H1 (cell line): ENCODE results near the gene ADGB. TPM values are rescaled to one million over a fixed set of nuclear protein-coding genes. Genes with fewer than 3 reads are reported as not detected.

Experiments
- CTCF ChIA-PET: fragments of 300-600 bp; sonication (Branson Sonifier 250); formaldehyde crosslinking; loops from one replicate; lab custom pipeline; 2021; ENCODE audit not compliant: partially characterized antibody; lab: Charles Lee
- POLR2A ChIA-PET: fragments of 300-600 bp; sonication (Branson Sonifier 250); formaldehyde crosslinking; loops from one replicate; lab custom pipeline; 2021; ENCODE audit warnings: inconsistent platforms; ENCODE audit not compliant: partially characterized antibody; lab: Charles Lee
- DNase-seq, 2 experiments: peaks; one replicate each; pipeline versions ENCODE4 v3.0.0 to v3.0.0-alpha.2; 2010 to 2022; ENCODE audit warnings: low spot score in 2 of 2, low read depth in 1 of 2, mixed read lengths in 1 of 2
- FAIRE-seq: peaks from 2 replicates; lab custom pipeline; 2011; peaks lifted over from hg19 to GRCh38; lab: Jason Lieb, UNC
- H2AFZ ChIP-seq: 2 replicates; pipeline ENCODE4 v1.8.1; 2012; ENCODE audit warnings: low read length, inconsistent platforms
- H2AK5ac ChIP-seq: 2 replicates; pipeline ENCODE4 v1.6.1; 2013; ENCODE audit warnings: low read depth, low read length
- H2BK120ac ChIP-seq: replicated peaks from 2 replicates; pipeline ENCODE3; 2013; ENCODE audit warnings: low read depth, low read length, inconsistent platforms
- H2BK12ac ChIP-seq: 2 replicates; pipeline ENCODE4 v1.6.1; 2013; ENCODE audit warnings: low read depth, low read length
- H2BK15ac ChIP-seq: 2 replicates; pipeline ENCODE4 v1.6.1; 2013; ENCODE audit warnings: low read length
- H2BK20ac ChIP-seq: 2 replicates; pipeline ENCODE4 v1.6.1; 2013; ENCODE audit warnings: low read length
- H2BK5ac ChIP-seq: 2 replicates; pipeline ENCODE4 v1.6.1; 2013; ENCODE audit warnings: low read depth, low read length
- H3K14ac ChIP-seq: 2 replicates; pipeline ENCODE4 v1.6.1; 2013; ENCODE audit warnings: inconsistent platforms; ENCODE audit not compliant: insufficient read length
- H3K18ac ChIP-seq: 2 replicates; pipeline ENCODE4 v1.6.1; 2013; ENCODE audit warnings: low read length; ENCODE audit errors: extremely low read depth
- H3K23ac ChIP-seq: 2 replicates; pipeline ENCODE4 v1.6.1; 2013; ENCODE audit warnings: inconsistent platforms; ENCODE audit not compliant: insufficient read length
- H3K23me2 ChIP-seq: 2 replicates; pipeline ENCODE4 v1.6.1; 2013; ENCODE audit warnings: low read depth, low read length
- H3K27ac ChIP-seq: 2 replicates; pipeline ENCODE4 v1.6.1; 2011; ENCODE audit warnings: low read depth, low read length, inconsistent platforms
- H3K27me3 ChIP-seq, 4 experiments: replicated peaks in 1 of 4; 1 replicate in 1 of 4; 2 replicates in 3 of 4; pipeline versions ENCODE4 v1.6.1 to v1.8.1; 2011 to 2013; ENCODE audit warnings: low read length in 3 of 4, mild to moderate bottlenecking in 3 of 4, inconsistent platforms in 2 of 4, mixed read lengths in 2 of 4, moderate library complexity in 1 of 4; ENCODE audit not compliant: control insufficient read depth in 3 of 4, insufficient read depth in 3 of 4; ENCODE audit errors: extremely low read depth in 1 of 4
- H3K36me3 ChIP-seq, 4 experiments: 2 replicates each; pipeline versions ENCODE4 v1.6.1 to v1.8.1; 2011 to 2013; ENCODE audit warnings: mild to moderate bottlenecking in 4 of 4, low read length in 3 of 4, moderate library complexity in 2 of 4, control low read depth in 1 of 4, inconsistent platforms in 1 of 4; ENCODE audit not compliant: insufficient read depth in 4 of 4, control insufficient read depth in 2 of 4
- H3K4ac ChIP-seq: replicated peaks from 2 replicates; pipeline ENCODE3; 2013; ENCODE audit warnings: low read length, low read depth, mixed read lengths, inconsistent platforms; ENCODE audit not compliant: insufficient read length
- H3K4me1 ChIP-seq, 4 experiments: replicated peaks in 1 of 4; 1 replicate in 1 of 4; 2 replicates in 3 of 4; pipeline versions ENCODE4 v1.6.1 to v1.8.1; 2011 to 2013; ENCODE audit warnings: low read length in 3 of 4, inconsistent platforms in 2 of 4, mixed read lengths in 1 of 4; ENCODE audit not compliant: insufficient read depth in 4 of 4, control insufficient read depth in 3 of 4
- H3K4me2 ChIP-seq, 2 experiments: 2 replicates each; pipeline versions ENCODE4 v1.6.1 to v1.8.1; 2011 to 2013; ENCODE audit warnings: low read depth in 2 of 2, low read length in 2 of 2, control low read depth in 1 of 2, inconsistent platforms in 1 of 2, mild to moderate bottlenecking in 1 of 2; ENCODE audit not compliant: insufficient read depth in 1 of 2
- H3K4me3 ChIP-seq, 4 experiments: fragments of 200-600, 300-600 bp in 1 of 4; sonication (generic), shearing (Covaris generic), sonication (Bioruptor Twin) in 1 of 4; 2 replicates each; pipeline versions ENCODE4 v1.5.1 to v1.8.1; 2011 to 2016; ENCODE audit warnings: low read length in 4 of 4, low read depth in 3 of 4, control low read depth in 2 of 4, inconsistent platforms in 2 of 4, mild to moderate bottlenecking in 2 of 4, mixed read lengths in 1 of 4, moderate library complexity in 1 of 4; ENCODE audit not compliant: insufficient read depth in 2 of 4; ENCODE audit errors: extremely low read depth in 1 of 4
- H3K56ac ChIP-seq: replicated peaks from 2 replicates; pipeline ENCODE3; 2013; ENCODE audit warnings: low read depth, mild to moderate bottlenecking, mixed read lengths, low read length, inconsistent platforms; ENCODE audit not compliant: insufficient read length
- H3K79me1 ChIP-seq: 2 replicates; pipeline ENCODE4 v1.6.1; 2013; ENCODE audit warnings: low read depth, low read length, control low read depth
- H3K79me2 ChIP-seq, 2 experiments: 2 replicates each; pipeline versions ENCODE4 v1.6.1 to v1.8.1; 2012 to 2013; ENCODE audit warnings: low read length in 2 of 2, mild to moderate bottlenecking in 2 of 2, inconsistent platforms in 1 of 2; ENCODE audit not compliant: insufficient read depth in 2 of 2, control insufficient read depth in 1 of 2
- H3K9ac ChIP-seq, 4 experiments: replicated peaks in 1 of 4; 1 replicate in 1 of 4; 2 replicates in 3 of 4; pipeline versions ENCODE4 v1.6.1 to v1.8.1; 2011 to 2013; ENCODE audit warnings: low read depth in 3 of 4, low read length in 3 of 4, control low read depth in 2 of 4, mild to moderate bottlenecking in 2 of 4, moderate library complexity in 2 of 4, inconsistent platforms in 1 of 4; ENCODE audit errors: extremely low read depth in 1 of 4
- H3K9me3 ChIP-seq, 2 experiments: 2 replicates each; pipeline versions ENCODE4 v1.6.1 to v1.8.1; 2012 to 2013; ENCODE audit warnings: mild to moderate bottlenecking in 2 of 2, moderate library complexity in 2 of 2, control low read depth in 1 of 2, inconsistent platforms in 1 of 2, low read depth in 1 of 2, low read length in 1 of 2, mixed read lengths in 1 of 2; ENCODE audit not compliant: insufficient read depth in 2 of 2
- H4K20me1 ChIP-seq, 2 experiments: replicated peaks in 1 of 2; 2 replicates each; pipeline versions ENCODE3 to v1.8.1; 2011 to 2013; ENCODE audit warnings: inconsistent platforms in 2 of 2, low read length in 2 of 2, mild to moderate bottlenecking in 1 of 2; ENCODE audit not compliant: insufficient read depth in 2 of 2, control insufficient read depth in 1 of 2
- H4K5ac ChIP-seq: 2 replicates; pipeline ENCODE4 v1.6.1; 2013; ENCODE audit warnings: low read length, low read depth, mixed read lengths, inconsistent platforms; ENCODE audit not compliant: insufficient read length
- H4K8ac ChIP-seq: 2 replicates; pipeline ENCODE4 v1.8.0; 2013; ENCODE audit warnings: mild to moderate bottlenecking, moderate library complexity, low read length, inconsistent platforms; ENCODE audit not compliant: insufficient read depth; ENCODE audit errors: extremely low read depth
- H4K91ac ChIP-seq: replicated peaks from 2 replicates; pipeline ENCODE3; 2013; ENCODE audit warnings: low read length, mixed read lengths, inconsistent platforms; ENCODE audit not compliant: insufficient read length
- CBX8 ChIP-seq: fragments of 300-800, 300-1000 bp; sonication (generic); IDR thresholded peaks from 2 replicates; pipeline ENCODE4 v1.7.1; 2016; ENCODE audit warnings: low read depth, low read length, borderline replicate concordance
- EZH2 ChIP-seq: fragments of 200-600 bp; sonication (generic); IDR thresholded peaks from 2 replicates; pipeline ENCODE4 v1.7.1; 2012; ENCODE audit warnings: low read depth, mild to moderate bottlenecking, moderate library complexity, low read length, inconsistent platforms; ENCODE audit not compliant: severe bottlenecking
- SP2 ChIP-seq: IDR thresholded peaks from 2 replicates; pipeline ENCODE4 v1.6.1; 2012; ENCODE audit warnings: mild to moderate bottlenecking, low read length, inconsistent platforms
- WGBS, 2 experiments: shearing (Covaris generic) in 1 of 2; methylation state at CpG; one replicate each; pipeline versions ENCODE4 v1.1.6 to v1.1.7; 2013 to 2015; ENCODE audit warnings: low lambda C conversion rate in 2 of 2, mixed read lengths in 2 of 2, inconsistent platforms in 1 of 2, low coverage in 1 of 2, missing lambda C conversion rate in 1 of 2; ENCODE audit not compliant: insufficient replicate concordance in 2 of 2, insufficient coverage in 1 of 2, insufficient read length in 1 of 2; ENCODE audit errors: extremely low coverage in 1 of 2, missing lambda C conversion rate in 1 of 2; 5-methylcytosine and 5-hydroxymethylcytosine counted together
- polyA plus RNA-seq, 7 experiments: library from polyadenylated mRNA; depleted of rRNA in 3 of 7; stranded (reverse) in 5 of 7; unstranded in 2 of 7; fragments of >200 nt in 5 of 7; fragments of 200-250 nt in 2 of 7; gene quantifications; 1 replicate in 5 of 7; 2 replicates in 1 of 7; 4 replicates in 1 of 7; pipeline versions ENCODE4 v1.2.1 to v1.2.3, GENCODE V29; 2011 to 2013; ENCODE audit warnings: missing spikeins in 2 of 7, mixed read lengths in 2 of 7
- total RNA-seq: library from RNA; stranded (reverse); fragmentation: NEBNext Ultra II Directional; extraction: Animal tissue kit (Norgen Biotek cat#: 25700); gene quantifications from 2 replicates; pipeline ENCODE4 v1.2.1, GENCODE V29; 2021

ADGB gene
- total and polyA plus RNA-seq, 2 of the 8 experiments (the other 6 are each of a cell fraction or from before 2014, with no cell fraction given): not detected

- FAIRE-seq (no peak), DNase-seq (no peak)
- Histone ChIP-seq H3K9ac (no peak overlapping the region), H3K36me3 (no peaks in the 10 kb centered on the region), H3K23me2 (no peaks in the 10 kb centered on the region; the same call in 1 of the 2 replicates), H2BK15ac (no peak overlapping the region), H3K4ac (no peak overlapping the region), H4K91ac (no peak overlapping the region), H4K8ac (no peak overlapping the region), H2AFZ (no peak overlapping the region), H3K79me2 (no peaks in the 10 kb centered on the region), H2BK20ac (no peak overlapping the region), H4K20me1 (no peaks in the 10 kb centered on the region), H3K27me3 (no peaks in the 10 kb centered on the region), H3K79me1 (no peaks in the 10 kb centered on the region), H3K14ac (no peak overlapping the region), H3K56ac (no peak overlapping the region), H2BK5ac (no peak overlapping the region), H3K4me1 (peaks cover 0 to 2% (median 0%) of the 10 kb centered on the region in 4 experiments; a peak in 1 of 7 replicates), H3K4me2 (no peak overlapping the region), H3K18ac (no peak overlapping the region), H3K9me3 (no peaks in the 10 kb centered on the region), H2AK5ac (no peak overlapping the region), H2BK12ac (no peak overlapping the region), H3K27ac (no peak overlapping the region), H2BK120ac (no peak overlapping the region), H3K23ac (no peak overlapping the region), H4K5ac (no peak overlapping the region), H3K4me3 (no peak overlapping the region)
- TF ChIP-seq EZH2: no peak
- TF ChIP-seq CBX8: no peak
- TF ChIP-seq SP2: no peak
- POLR2A ChIA-PET: no interaction called here
- CTCF ChIA-PET: interaction anchor here (0.6 kb wide), 3 partner anchors 33 to 846 kb away, joined by 3 to 4 read pairs (median 3); no protein-coding TSS in a partner anchor
- WGBS, 2 experiments: 77% methylated on average over 4 of the region's 4 CpGs; no CpG with 5 or more reads in 1 of the 2 experiments
Measured at GRCh38 chr6:146862508-146862919, 263.7 kb downstream of the ADGB start.
